Measurements from ENCODE around the gene GPR176. TPM values are rescaled to one million over a fixed set of nuclear protein-coding genes. Genes with fewer than 3 reads are reported as not detected.

Gene GPR176
- polyA plus RNA-seq, 1 of the 3 experiments (the other 2 are of a cell fraction), result 21.9 TPM

DNA sequence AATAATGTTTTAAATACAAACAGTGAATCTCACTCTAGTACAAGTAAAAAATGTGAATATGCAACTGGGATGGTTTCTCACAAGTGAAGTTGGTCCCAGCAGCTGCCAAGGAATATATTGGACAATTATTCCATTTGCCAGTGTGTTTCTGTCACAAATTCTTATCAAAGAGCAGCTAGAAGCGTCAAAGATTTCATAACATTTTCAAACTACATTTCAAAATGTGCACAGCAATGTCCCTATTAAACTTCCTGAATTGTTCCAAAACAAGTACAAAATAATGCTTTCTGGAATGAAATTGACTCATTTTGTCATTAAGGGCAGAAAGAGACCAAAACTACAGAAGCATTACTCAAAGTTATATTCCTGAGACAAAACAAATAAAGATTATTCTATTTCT is 38.3 kb downstream of the GPR176 start (continued):
- TF ChIP-seq, protein P1, sequence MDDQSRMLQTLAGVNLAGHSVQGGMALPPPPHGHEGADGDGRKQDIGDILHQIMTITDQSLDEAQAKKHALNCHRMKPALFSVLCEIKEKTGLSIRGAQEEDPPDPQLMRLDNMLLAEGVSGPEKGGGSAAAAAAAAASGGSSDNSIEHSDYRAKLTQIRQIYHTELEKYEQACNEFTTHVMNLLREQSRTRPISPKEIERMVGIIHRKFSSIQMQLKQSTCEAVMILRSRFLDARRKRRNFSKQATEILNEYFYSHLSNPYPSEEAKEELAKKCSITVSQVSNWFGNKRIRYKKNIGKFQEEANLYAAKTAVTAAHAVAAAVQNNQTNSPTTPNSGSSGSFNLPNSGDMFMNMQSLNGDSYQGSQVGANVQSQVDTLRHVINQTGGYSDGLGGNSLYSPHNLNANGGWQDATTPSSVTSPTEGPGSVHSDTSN (IDR thresholded peaks at IDR 0.05), result no peak
- TF ChIP-seq FOXJ3 (CRISPR knock-in tag; IDR thresholded peaks at IDR 0.05) (no peak), SMC3 (IDR thresholded peaks at IDR 0.05; ENCODE audit: low read depth, low read length) (no peak), MXI1 (IDR thresholded peaks at IDR 0.05; ENCODE audit: low read depth, low read length) (no peak), GATA2 (CRISPR knock-in tag; IDR thresholded peaks at IDR 0.05) (no peak)

DNA sequence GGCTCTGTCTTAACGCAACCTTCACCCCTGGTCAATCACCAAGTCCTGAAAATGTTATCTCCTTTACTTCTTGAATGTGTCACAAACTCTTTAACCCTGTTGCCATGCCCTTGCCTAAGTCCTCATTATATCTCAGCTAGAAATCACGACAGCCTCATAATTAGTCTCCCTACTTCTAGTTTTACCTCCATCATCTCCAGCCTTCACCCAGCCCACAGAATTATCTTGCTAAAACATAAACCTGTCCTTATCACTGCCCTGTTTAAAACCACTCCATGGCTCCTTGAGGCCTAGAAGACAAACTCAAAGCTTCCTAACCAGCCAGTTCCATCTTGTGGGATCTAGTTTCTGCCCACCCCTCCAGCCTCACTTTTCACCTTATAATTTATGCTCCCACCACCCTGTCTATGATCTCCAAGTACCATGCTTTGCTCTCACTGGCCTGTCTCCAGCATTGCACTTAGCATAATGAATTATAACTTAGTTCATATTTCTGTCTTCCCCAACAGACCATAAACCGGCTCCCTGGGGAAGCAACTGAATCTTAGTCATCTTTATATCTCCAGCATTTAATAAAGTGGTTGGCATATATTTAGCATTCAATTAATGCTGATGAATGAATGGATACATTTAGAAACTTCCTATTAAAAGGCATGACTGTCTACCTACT is 39.2 kb downstream of the GPR176 start:
- Histone ChIP-seq H3K4me2 (no peak overlapping the region), H3K27me3 (ENCODE audit: insufficient read depth) (no peaks in the 10 kb centered on the region), H3K9me3 (no peaks in the 10 kb centered on the region), H3K79me2 (ENCODE audit: insufficient read depth) (peaks cover 100% of the 10 kb centered on the region), H2AFZ (ENCODE audit: low read depth) (no peak overlapping the region), H3K9me2 (no peaks in the 10 kb centered on the region), H3K36me3 (replicated peaks in 1 of 2; ENCODE audit: control insufficient read depth in 1 of 2, insufficient read depth in 2 of 2, low read length in 1 of 2) (peaks cover 0 to 4% of the 10 kb centered on the region in 2 experiments), H4K20me1 (ENCODE audit: insufficient read depth) (0 out of 2 replicates have a peak, but pooled peaks cover 6% of the 10 kb centered on the region), H3K27ac (ENCODE audit: low read depth in 2 of 2, low read length in 1 of 2) (peak overlapping the region in 1 of 2 experiments; percentile 28; a peak in 1 of 4 replicates), H3K9ac (no peak overlapping the region), H3K4me3 (ENCODE audit: low read depth in 2 of 2, low read length in 1 of 2) (no peak overlapping the region), H3K4me1 (ENCODE audit: control insufficient read depth in 1 of 2, insufficient read depth in 2 of 2, low read depth in 1 of 2, low read length in 1 of 2) (peaks cover 2 to 4% of the 10 kb centered on the region in 2 experiments; a peak in 2 of 4 replicates), H3F3A (replicated peaks; ENCODE audit: insufficient read depth) (peaks cover 7% of the 10 kb centered on the region)
- TF ChIP-seq TEAD4 (IDR thresholded peaks at IDR 0.05; ENCODE audit: borderline replicate concordance, insufficient read depth) (no peak), TAF1 (IDR thresholded peaks at IDR 0.05; ENCODE audit: borderline replicate concordance, low read depth, low read length) (no peak), GABPA (IDR thresholded peaks at IDR 0.05; ENCODE audit: low read depth) (no peak), RXRA (IDR thresholded peaks at IDR 0.05; ENCODE audit: borderline replicate concordance, low read depth) (no peak), POLR2AphosphoS5 (IDR thresholded peaks at IDR 0.05; ENCODE audit: low read depth, low read length) (peak; percentile 25; the same call in 1 of the 2 replicates), SMC3 (IDR thresholded peaks at IDR 0.05; ENCODE audit: low read depth, low read length) (no peak), MEF2A (IDR thresholded peaks at IDR 0.05; ENCODE audit: borderline replicate concordance, low read depth) (no peak), FOSL2 (IDR thresholded peaks at IDR 0.05; ENCODE audit: borderline replicate concordance, low read depth) (no peak), TCF12 (IDR thresholded peaks at IDR 0.05) (no peak), ELF1 (IDR thresholded peaks at IDR 0.05) (no peak), NRF1 (IDR thresholded peaks at IDR 0.05; ENCODE audit: low read depth, low read length) (no peak), EZH2phosphoT487 (IDR thresholded peaks at IDR 0.05; ENCODE audit: borderline replicate concordance, low read depth) (no peak), RCOR1 (IDR thresholded peaks at IDR 0.05; ENCODE audit: low read length) (no peak), NFIC (IDR thresholded peaks at IDR 0.05; ENCODE audit: borderline replicate concordance) (peak; percentile 34; the same call in 1 of the 2 replicates), RAD21 (IDR thresholded peaks at IDR 0.05; ENCODE audit: low read length) (no peak), JUND (IDR thresholded peaks at IDR 0.05) (no peak)
- TF ChIP-seq, protein P2, sequence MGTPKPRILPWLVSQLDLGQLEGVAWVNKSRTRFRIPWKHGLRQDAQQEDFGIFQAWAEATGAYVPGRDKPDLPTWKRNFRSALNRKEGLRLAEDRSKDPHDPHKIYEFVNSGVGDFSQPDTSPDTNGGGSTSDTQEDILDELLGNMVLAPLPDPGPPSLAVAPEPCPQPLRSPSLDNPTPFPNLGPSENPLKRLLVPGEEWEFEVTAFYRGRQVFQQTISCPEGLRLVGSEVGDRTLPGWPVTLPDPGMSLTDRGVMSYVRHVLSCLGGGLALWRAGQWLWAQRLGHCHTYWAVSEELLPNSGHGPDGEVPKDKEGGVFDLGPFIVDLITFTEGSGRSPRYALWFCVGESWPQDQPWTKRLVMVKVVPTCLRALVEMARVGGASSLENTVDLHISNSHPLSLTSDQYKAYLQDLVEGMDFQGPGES (IDR thresholded peaks at IDR 0.05; ENCODE audit: low read depth, low read length), result no peak
- TF ChIP-seq, protein P3, sequence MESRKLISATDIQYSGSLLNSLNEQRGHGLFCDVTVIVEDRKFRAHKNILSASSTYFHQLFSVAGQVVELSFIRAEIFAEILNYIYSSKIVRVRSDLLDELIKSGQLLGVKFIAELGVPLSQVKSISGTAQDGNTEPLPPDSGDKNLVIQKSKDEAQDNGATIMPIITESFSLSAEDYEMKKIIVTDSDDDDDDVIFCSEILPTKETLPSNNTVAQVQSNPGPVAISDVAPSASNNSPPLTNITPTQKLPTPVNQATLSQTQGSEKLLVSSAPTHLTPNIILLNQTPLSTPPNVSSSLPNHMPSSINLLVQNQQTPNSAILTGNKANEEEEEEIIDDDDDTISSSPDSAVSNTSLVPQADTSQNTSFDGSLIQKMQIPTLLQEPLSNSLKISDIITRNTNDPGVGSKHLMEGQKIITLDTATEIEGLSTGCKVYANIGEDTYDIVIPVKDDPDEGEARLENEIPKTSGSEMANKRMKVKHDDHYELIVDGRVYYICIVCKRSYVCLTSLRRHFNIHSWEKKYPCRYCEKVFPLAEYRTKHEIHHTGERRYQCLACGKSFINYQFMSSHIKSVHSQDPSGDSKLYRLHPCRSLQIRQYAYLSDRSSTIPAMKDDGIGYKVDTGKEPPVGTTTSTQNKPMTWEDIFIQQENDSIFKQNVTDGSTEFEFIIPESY (IDR thresholded peaks at IDR 0.05; ENCODE audit: borderline replicate concordance, low read depth), result no peak
- TF ChIP-seq, protein P4, sequence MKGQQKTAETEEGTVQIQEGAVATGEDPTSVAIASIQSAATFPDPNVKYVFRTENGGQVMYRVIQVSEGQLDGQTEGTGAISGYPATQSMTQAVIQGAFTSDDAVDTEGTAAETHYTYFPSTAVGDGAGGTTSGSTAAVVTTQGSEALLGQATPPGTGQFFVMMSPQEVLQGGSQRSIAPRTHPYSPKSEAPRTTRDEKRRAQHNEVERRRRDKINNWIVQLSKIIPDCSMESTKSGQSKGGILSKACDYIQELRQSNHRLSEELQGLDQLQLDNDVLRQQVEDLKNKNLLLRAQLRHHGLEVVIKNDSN (IDR thresholded peaks at IDR 0.05; ENCODE audit: borderline replicate concordance, low read depth), result no peak
- TF ChIP-seq, protein P1 (IDR thresholded peaks at IDR 0.05), result peak; percentile 46
- CTCF ChIA-PET, result interaction anchor here (1.2 kb wide), 1 partner anchor 124 kb away, joined by 3 read pairs; no protein-coding TSS in a partner anchor
- POLR2A ChIA-PET, result no interaction called here
- DNase-seq, result no peak
- WGBS (ENCODE audit: low lambda C conversion rate), result 75% methylated on average over 3 of the region's 3 CpGs

Measured in SK-N-SH (cell line).